Gastrocnemius medialis (tissue), 4 donors: ENCODE results near the gene HDAC4.

Source experiments
- POLR2A ChIP-seq, 2 donors: fragments of 450-650 bp; IDR thresholded peaks; one replicate each; pipeline ENCODE4 v1.6.1; 2017; ENCODE audit warnings: antibody characterized with exemption in 2 of 2, mild to moderate bottlenecking in 2 of 2, moderate library complexity in 2 of 2
- TF ChIP-seq, protein P1 (sequence below), 5 experiments: fragments of 450-650 bp in 3 of 5; fragments of 200-600 bp in 2 of 5; sonication (generic) in 2 of 5; IDR thresholded peaks in 4 of 5; conservative IDR thresholded peaks in 1 of 5; 1 replicate in 4 of 5; 2 replicates in 1 of 5; pipeline ENCODE4 v1.5.1; 2016 to 2019; ENCODE audit warnings: antibody characterized with exemption in 5 of 5, mild to moderate bottlenecking in 3 of 5, moderate library complexity in 3 of 5

GRCh38 chr2:239143858-239144712, 256.7 kb downstream of the HDAC4 start:
- TF ChIP-seq, protein P1, sequence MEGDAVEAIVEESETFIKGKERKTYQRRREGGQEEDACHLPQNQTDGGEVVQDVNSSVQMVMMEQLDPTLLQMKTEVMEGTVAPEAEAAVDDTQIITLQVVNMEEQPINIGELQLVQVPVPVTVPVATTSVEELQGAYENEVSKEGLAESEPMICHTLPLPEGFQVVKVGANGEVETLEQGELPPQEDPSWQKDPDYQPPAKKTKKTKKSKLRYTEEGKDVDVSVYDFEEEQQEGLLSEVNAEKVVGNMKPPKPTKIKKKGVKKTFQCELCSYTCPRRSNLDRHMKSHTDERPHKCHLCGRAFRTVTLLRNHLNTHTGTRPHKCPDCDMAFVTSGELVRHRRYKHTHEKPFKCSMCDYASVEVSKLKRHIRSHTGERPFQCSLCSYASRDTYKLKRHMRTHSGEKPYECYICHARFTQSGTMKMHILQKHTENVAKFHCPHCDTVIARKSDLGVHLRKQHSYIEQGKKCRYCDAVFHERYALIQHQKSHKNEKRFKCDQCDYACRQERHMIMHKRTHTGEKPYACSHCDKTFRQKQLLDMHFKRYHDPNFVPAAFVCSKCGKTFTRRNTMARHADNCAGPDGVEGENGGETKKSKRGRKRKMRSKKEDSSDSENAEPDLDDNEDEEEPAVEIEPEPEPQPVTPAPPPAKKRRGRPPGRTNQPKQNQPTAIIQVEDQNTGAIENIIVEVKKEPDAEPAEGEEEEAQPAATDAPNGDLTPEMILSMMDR (IDR thresholded peaks at IDR 0.05 in 4 of 5, conservative IDR thresholded peaks at IDR 0.05 in 1 of 5): peak; percentile 44 to 81 (median 68)
- TF ChIP-seq POLR2A (IDR thresholded peaks at IDR 0.05): no peak
